ENCODE measurements around the gene ZNF326.
A peak's percentile ranks its signal among the peaks of the same experiment; 100 is the strongest.

Gene ZNF326

GRCh38 chr1:89994805-89995597 lies at the start of gene ZNF326:
Gene ZNF326, plus strand, starts transcription at chr1:89995110. Its CDS starts 148 bp downstream, at chr1:89995258.
- DNase-seq, result peak; percentile 91

- DNase-seq, result no peak
These were observed 48.9 kb upstream of the ZNF326 start for GRCh38 chr1:89945852-89946476.

GRCh38 chr1:89946532-89946931 lies 48.4 kb upstream of the ZNF326 start:
- DNase-seq, result no peak

- no peak for DNase-seq
These were observed 46.1 kb upstream of the ZNF326 start for GRCh38 chr1:89948722-89949345.

- no peak for DNase-seq
These were observed 44.8 kb upstream of the ZNF326 start for GRCh38 chr1:89949991-89950624.

GRCh38 chr1:89950703-89951102 lies 44.2 kb upstream of the ZNF326 start:
- DNase-seq, result no peak

GRCh38 chr1:89951766-89952604 lies 42.9 kb upstream of the ZNF326 start:
- DNase-seq, result no peak

GRCh38 chr1:89952605-89953130 lies 42.2 kb upstream of the ZNF326 start:
- no peak for DNase-seq

GRCh38 chr1:89953131-89953626 lies 41.7 kb upstream of the ZNF326 start:
- DNase-seq, result no peak

GRCh38 chr1:89953929-89954328 lies 41.0 kb upstream of the ZNF326 start:
- DNase-seq, result no peak

- DNase-seq, result no peak
These were observed 40.5 kb upstream of the ZNF326 start for GRCh38 chr1:89954401-89954800.

GRCh38 chr1:89955311-89956205 lies 39.4 kb upstream of the ZNF326 start:
- no peak for DNase-seq

GRCh38 chr1:89957107-89957506 lies 37.8 kb upstream of the ZNF326 start:
- DNase-seq, result no peak

- DNase-seq, result no peak
These were observed 35.9 kb upstream of the ZNF326 start for GRCh38 chr1:89958851-89959654.

- DNase-seq, result no peak
These were observed 35.2 kb upstream of the ZNF326 start for GRCh38 chr1:89959719-89960118.

GRCh38 chr1:89962024-89962741 lies 32.7 kb upstream of the ZNF326 start:
- no peak for DNase-seq

GRCh38 chr1:89962742-89963075 lies 32.2 kb upstream of the ZNF326 start:
- no peak for DNase-seq

- no peak for DNase-seq
These were observed 29.6 kb upstream of the ZNF326 start for GRCh38 chr1:89965193-89965768.

GRCh38 chr1:89966656-89967055 lies 28.3 kb upstream of the ZNF326 start:
- no peak for DNase-seq

All from NCI-H1694 treated with DMSO at 0.1 percent for 48 hours (cell line).